HCT116 (cell line): ENCODE data around the gene TM9SF4. TPM values are rescaled to one million over a fixed set of nuclear protein-coding genes. Genes with fewer than 3 reads are reported as not detected.

Source experiments
- ATAC-seq: fragments of 200-7000 bp; cut with Tn5 transposase; 2 replicates; pipeline ENCODE4 v1.9.1; 2020; ENCODE audit warnings: mild to moderate bottlenecking, moderate library complexity
- BruUV-seq: library from RNA; stranded (reverse); fragments of 400-500 nt; replicated peaks from 2 replicates; lab custom pipeline; 2021; lab: Mats Ljungman, UMichigan
- CTCF ChIA-PET: fragments of 300-600 bp; sonication (Branson Sonifier 250); formaldehyde crosslinking; loops from one replicate; lab custom pipeline; 2021; ENCODE audit warnings: antibody characterized with exemption; lab: Charles Lee
- POLR2A ChIA-PET: fragments of 300-600, 350-600 bp; sonication (Branson Sonifier 250); formaldehyde crosslinking; loops from one replicate; lab custom pipeline; 2021; ENCODE audit warnings: antibody characterized with exemption; lab: Charles Lee
- RAD21 ChIA-PET, 2 experiments: fragments of 300-600 bp; sonication (Branson Sonifier 250); formaldehyde crosslinking; loops; one replicate each; lab custom pipeline; 2023; ENCODE audit warnings: low total read pairs in 2 of 2; ENCODE audit not compliant: uncharacterized antibody in 2 of 2, unreplicated experiment in 2 of 2, low non-redundant PET in 1 of 2; lab: Charles Lee
- DNase-seq: peaks from one replicate; pipeline ENCODE4 v3.0.0-alpha.2; 2010; ENCODE audit warnings: low read depth, low spot score
- H2AFZ ChIP-seq: fragments of 200-600 bp; shearing (Covaris generic), sonication (generic); 2 replicates; pipeline ENCODE4 v1.6.1; 2017; ENCODE audit warnings: low read depth, mixed run types, mixed read lengths, antibody characterized with exemption, low read length; ENCODE audit not compliant: poor library complexity, severe bottlenecking
- H3K27ac ChIP-seq: 2 replicates; pipeline ENCODE4 v1.5.1; 2012; ENCODE audit warnings: low read depth, low read length
- H3K27me3 ChIP-seq: fragments of 200-600 bp; sonication (generic); 2 replicates; pipeline ENCODE4 v1.6.1; 2016; ENCODE audit warnings: mixed run types, low read length, mixed read lengths; ENCODE audit not compliant: insufficient read depth
- H3K36me3 ChIP-seq, 2 experiments: fragments of 200-500 bp in 1 of 2; fragments of 200-600 bp in 1 of 2; sonication (Bioruptor generic) in 1 of 2; sonication (generic) in 1 of 2; 2 replicates each; pipeline versions ENCODE4 v1.5.1 to v1.6.1; 2014 to 2016; ENCODE audit warnings: low read length in 2 of 2, inconsistent platforms in 1 of 2, mixed read lengths in 1 of 2, mixed run types in 1 of 2; ENCODE audit not compliant: insufficient read depth in 2 of 2, control insufficient read depth in 1 of 2
- H3K4me1 ChIP-seq, 2 experiments: fragments of 200-600 bp in 1 of 2; sonication (generic) in 1 of 2; 2 replicates each; pipeline versions ENCODE4 v1.5.1 to v1.6.1; 2012 to 2017; ENCODE audit warnings: low read length in 2 of 2, inconsistent platforms in 1 of 2, mild to moderate bottlenecking in 1 of 2, mixed read lengths in 1 of 2, mixed run types in 1 of 2, moderate library complexity in 1 of 2; ENCODE audit not compliant: insufficient read depth in 2 of 2, control insufficient read depth in 1 of 2
- H3K4me2 ChIP-seq: fragments of 200-600 bp; sonication (generic); 2 replicates; pipeline ENCODE4 v1.6.1; 2017; ENCODE audit warnings: mixed run types, low read length, mixed read lengths
- H3K4me3 ChIP-seq, 2 experiments: fragments of 200-600 bp in 1 of 2; sonication (generic) in 1 of 2; replicated peaks in 1 of 2; 2 replicates each; pipeline ENCODE4 v1.5.1; 2011 to 2016; ENCODE audit warnings: low read length in 2 of 2, control low read depth in 1 of 2, low read depth in 1 of 2, mild to moderate bottlenecking in 1 of 2, mixed read lengths in 1 of 2, mixed run types in 1 of 2
- H3K79me2 ChIP-seq: fragments of 200-600 bp; sonication (generic); 2 replicates; pipeline ENCODE4 v1.6.1; 2017; ENCODE audit warnings: mild to moderate bottlenecking, mixed run types, low read length, moderate library complexity, mixed read lengths; ENCODE audit not compliant: insufficient read depth
- H3K9ac ChIP-seq: fragments of 200-600 bp; sonication (generic); 2 replicates; pipeline ENCODE4 v1.6.1; 2016; ENCODE audit warnings: low read length, mixed read lengths
- H3K9me2 ChIP-seq: fragments of 200-600 bp; sonication (generic), shearing (Covaris generic); 2 replicates; pipeline ENCODE4 v1.6.1; 2017; ENCODE audit warnings: mixed run types, mild to moderate bottlenecking, moderate library complexity; ENCODE audit not compliant: insufficient read depth
- H3K9me3 ChIP-seq, 2 experiments: fragments of 200-500 bp in 1 of 2; fragments of 200-600 bp in 1 of 2; sonication (Bioruptor generic) in 1 of 2; sonication (generic) in 1 of 2; 2 replicates each; pipeline ENCODE4 v1.6.1; 2014 to 2017; ENCODE audit warnings: low read length in 2 of 2, mixed read lengths in 2 of 2, inconsistent platforms in 1 of 2, low read depth in 1 of 2, mild to moderate bottlenecking in 1 of 2, mixed run types in 1 of 2, moderate library complexity in 1 of 2; ENCODE audit not compliant: control insufficient read depth in 1 of 2, insufficient read depth in 1 of 2
- H4K20me1 ChIP-seq: fragments of 200-600 bp; sonication (generic), shearing (Covaris generic); 2 replicates; pipeline ENCODE4 v1.6.1; 2017; ENCODE audit warnings: mixed run types, mild to moderate bottlenecking, moderate library complexity; ENCODE audit not compliant: insufficient read depth
- ATF3 ChIP-seq: IDR thresholded peaks from 2 replicates; pipeline ENCODE4 v1.6.1; 2012
- CEBPB ChIP-seq: IDR thresholded peaks from 2 replicates; pipeline ENCODE4 v1.6.1; 2012; ENCODE audit warnings: low read depth
- EGR1 ChIP-seq: IDR thresholded peaks from 2 replicates; pipeline ENCODE4 v1.6.1; 2012; ENCODE audit warnings: low read depth
- EZH2 ChIP-seq: fragments of 200-600 bp; sonication (generic); IDR thresholded peaks from 2 replicates; pipeline ENCODE4 v1.6.1; 2017; ENCODE audit warnings: antibody characterized with exemption, mixed run types
- FOSL1 ChIP-seq: IDR thresholded peaks from 2 replicates; pipeline ENCODE4 v1.6.1; 2012; ENCODE audit warnings: low read depth
- MAX ChIP-seq: IDR thresholded peaks from 2 replicates; pipeline ENCODE4 v1.6.1; 2012
- POLR2A ChIP-seq: IDR thresholded peaks from 2 replicates; pipeline ENCODE4 v1.7.0; 2011; ENCODE audit warnings: borderline replicate concordance; ENCODE audit not compliant: insufficient read depth, insufficient read length; ENCODE audit errors: extremely low read depth
- POLR2AphosphoS5 ChIP-seq: IDR thresholded peaks from 2 replicates; pipeline ENCODE4 v1.6.1; 2011; ENCODE audit warnings: mild to moderate bottlenecking, low read depth, low read length, moderate library complexity
- RAD21 ChIP-seq: IDR thresholded peaks from 2 replicates; pipeline ENCODE4 v1.6.1; 2012; ENCODE audit warnings: low read depth, mild to moderate bottlenecking
- SIN3A ChIP-seq: IDR thresholded peaks from 2 replicates; pipeline ENCODE4 v1.6.1; 2012; ENCODE audit warnings: low read depth
- SP1 ChIP-seq: IDR thresholded peaks from 2 replicates; pipeline ENCODE4 v1.6.1; 2012; ENCODE audit warnings: low read depth
- SRF ChIP-seq: IDR thresholded peaks from 2 replicates; pipeline ENCODE4 v1.6.1; 2012; ENCODE audit warnings: low read depth
- TCF7L2 ChIP-seq: IDR thresholded peaks from 2 replicates; pipeline ENCODE4 v1.7.0; 2011; ENCODE audit warnings: borderline replicate concordance, inconsistent platforms; ENCODE audit not compliant: insufficient read depth, insufficient read length; ENCODE audit errors: extremely low read depth
- YY1 ChIP-seq: IDR thresholded peaks from 2 replicates; pipeline ENCODE4 v1.6.1; 2011; ENCODE audit warnings: low read length, low read depth, moderate library complexity, mild to moderate bottlenecking; ENCODE audit not compliant: insufficient replicate concordance; ENCODE audit errors: extremely low read depth
- ZFX ChIP-seq: fragments of 450-650 bp; IDR thresholded peaks from 2 replicates; pipeline ENCODE4 v1.6.1; 2017
- intact Hi-C: fragments of 100-400 bp; cut with micrococcal nuclease; formaldehyde crosslinking; loops from 2 replicates; pipeline ENCODE4 v1.10.0; 2022
- total RNA-seq: library from RNA; stranded (reverse); gene quantifications from one replicate; pipeline ENCODE4 v1.2.1, GENCODE V29; 2021; ENCODE audit not compliant: unreplicated experiment

Gene TM9SF4
- total RNA-seq, 1 experiment from 2014 or later: 51.2 TPM

- Histone ChIP-seq H3K9me2 (no peaks in the 10 kb centered on the region), H3K4me3 (no peak overlapping the region), H3K36me3 (no peaks in the 10 kb centered on the region; a peak in 1 of 4 replicates), H4K20me1 (no peaks in the 10 kb centered on the region; the same call in 1 of the 2 replicates), H3K4me1 (no peaks in the 10 kb centered on the region), H3K27me3 (no peaks in the 10 kb centered on the region), H3K4me2 (no peak overlapping the region), H3K27ac (no peak overlapping the region), H3K79me2 (peaks cover 93% of the 10 kb centered on the region), H3K9ac (no peak overlapping the region), H2AFZ (no peak overlapping the region), H3K9me3 (no peaks in the 10 kb centered on the region)
- POLR2A ChIA-PET: no interaction called here
- TF ChIP-seq EZH2 (no peak), RAD21 (no peak), SRF (no peak), ZFX (no peak), POLR2AphosphoS5 (no peak), SP1 (no peak), TCF7L2 (no peak), EGR1 (no peak), YY1 (no peak), MAX (no peak), CEBPB (no peak), ATF3 (no peak), FOSL1 (no peak), POLR2A (no peak), SIN3A (no peak)
- ATAC-seq: no peak
- CTCF ChIA-PET: no interaction called here
- intact Hi-C loops: no loop called here
- no TSS peak for BruUV-seq
- no peak for DNase-seq
- RAD21 ChIA-PET: no interaction called here
Observed at GRCh38 chr20:32128167-32128566, 18.7 kb downstream of the TM9SF4 start.
